GM12873 (cell line): ENCODE measurements around the gene CPA5.

ENCODE experiments used
- TF ChIP-seq, protein P1 (sequence below): IDR thresholded peaks from 2 replicates; pipeline ENCODE4 v1.5.1; 2012; ENCODE audit warnings: low read depth, mild to moderate bottlenecking, moderate library complexity, low read length, control low read depth; ENCODE audit not compliant: insufficient read depth; ENCODE audit errors: missing control alignments

CPA5 gene

DNA sequence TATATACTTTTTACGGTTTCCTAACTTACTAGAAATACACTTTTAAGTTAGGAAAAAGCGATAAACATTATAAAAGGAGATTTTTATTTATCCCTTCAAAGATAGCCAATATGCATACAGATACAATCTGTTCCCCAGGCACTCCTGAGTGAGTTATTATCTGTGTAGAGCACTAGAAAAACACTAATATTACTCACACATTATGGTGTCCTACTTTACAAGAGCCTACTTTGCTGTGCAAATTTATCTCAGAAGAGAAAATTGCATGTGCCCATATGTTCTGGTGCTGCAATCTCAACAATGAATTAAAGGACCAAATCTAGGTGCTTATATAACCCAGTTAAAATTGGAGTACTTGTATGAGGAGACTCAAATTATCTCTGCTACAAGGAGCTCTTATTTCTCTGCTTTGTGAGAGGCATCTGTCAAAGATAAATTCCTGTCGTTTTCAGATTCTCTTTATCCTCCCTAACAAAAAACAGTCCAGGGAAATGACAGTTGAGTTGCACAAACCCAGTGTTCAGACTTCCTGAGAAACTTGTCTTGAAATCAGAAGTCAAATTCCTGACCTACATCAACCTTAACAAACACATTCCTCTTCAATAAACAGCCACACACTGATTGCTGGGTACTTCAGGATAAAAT is 64.6 kb downstream of the CPA5 start:
- TF ChIP-seq, protein P1, sequence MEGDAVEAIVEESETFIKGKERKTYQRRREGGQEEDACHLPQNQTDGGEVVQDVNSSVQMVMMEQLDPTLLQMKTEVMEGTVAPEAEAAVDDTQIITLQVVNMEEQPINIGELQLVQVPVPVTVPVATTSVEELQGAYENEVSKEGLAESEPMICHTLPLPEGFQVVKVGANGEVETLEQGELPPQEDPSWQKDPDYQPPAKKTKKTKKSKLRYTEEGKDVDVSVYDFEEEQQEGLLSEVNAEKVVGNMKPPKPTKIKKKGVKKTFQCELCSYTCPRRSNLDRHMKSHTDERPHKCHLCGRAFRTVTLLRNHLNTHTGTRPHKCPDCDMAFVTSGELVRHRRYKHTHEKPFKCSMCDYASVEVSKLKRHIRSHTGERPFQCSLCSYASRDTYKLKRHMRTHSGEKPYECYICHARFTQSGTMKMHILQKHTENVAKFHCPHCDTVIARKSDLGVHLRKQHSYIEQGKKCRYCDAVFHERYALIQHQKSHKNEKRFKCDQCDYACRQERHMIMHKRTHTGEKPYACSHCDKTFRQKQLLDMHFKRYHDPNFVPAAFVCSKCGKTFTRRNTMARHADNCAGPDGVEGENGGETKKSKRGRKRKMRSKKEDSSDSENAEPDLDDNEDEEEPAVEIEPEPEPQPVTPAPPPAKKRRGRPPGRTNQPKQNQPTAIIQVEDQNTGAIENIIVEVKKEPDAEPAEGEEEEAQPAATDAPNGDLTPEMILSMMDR = no peak

DNA sequence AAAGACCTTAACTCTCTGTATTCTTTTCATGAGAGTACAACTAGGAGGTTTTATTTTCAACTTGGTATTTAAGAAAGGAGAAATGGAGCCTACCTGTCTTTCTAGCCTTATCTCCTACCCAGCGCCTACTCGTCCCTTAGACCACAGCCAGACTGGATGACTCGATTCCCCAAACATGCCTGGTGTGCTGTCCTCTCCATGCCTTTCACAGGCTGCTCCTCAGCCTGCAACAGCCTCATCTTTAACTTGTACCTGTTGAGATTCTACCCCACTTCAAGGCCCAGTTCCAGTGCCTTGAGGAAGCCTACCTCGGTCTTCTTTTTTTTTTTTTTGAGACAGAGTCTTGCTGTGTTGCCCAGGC is 65.1 kb downstream of the CPA5 start:
- TF ChIP-seq, protein P1 = no peak

DNA sequence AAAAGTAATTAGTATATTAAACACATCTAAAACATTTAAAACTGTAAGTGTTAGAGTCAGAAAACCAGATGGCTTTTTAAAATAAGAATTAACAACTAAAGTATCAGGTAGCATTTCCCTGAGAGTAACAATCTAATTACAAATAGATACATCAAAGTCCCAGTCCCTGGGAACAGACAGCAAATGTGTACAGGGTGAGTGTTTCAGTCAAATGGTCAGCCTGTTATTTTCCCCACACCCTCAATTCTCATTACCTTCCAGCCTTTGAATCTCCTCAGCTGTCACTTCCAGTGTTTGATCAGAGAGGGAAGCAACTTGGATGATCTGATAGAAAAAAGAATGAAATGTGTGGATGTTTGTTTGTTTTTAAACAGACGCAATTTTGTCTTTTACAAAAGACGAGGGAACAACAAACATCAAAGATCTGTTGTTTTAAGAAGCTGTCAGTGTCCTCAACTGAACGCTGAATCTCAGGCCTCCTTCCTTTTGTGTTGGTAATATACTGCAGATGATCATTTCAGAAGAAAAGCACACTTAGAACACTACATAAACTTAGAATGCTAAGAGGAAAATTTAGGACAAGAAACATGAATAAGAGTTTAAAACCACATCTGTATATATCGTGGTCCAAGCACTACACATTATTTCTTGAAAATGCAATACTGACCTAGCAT is 66.4 kb downstream of the CPA5 start:
- TF ChIP-seq, protein P1 = no peak

GRCh38 chr7:130413201-130413600 is 68.6 kb downstream of the CPA5 start:
- TF ChIP-seq, protein P1 = no peak

DNA sequence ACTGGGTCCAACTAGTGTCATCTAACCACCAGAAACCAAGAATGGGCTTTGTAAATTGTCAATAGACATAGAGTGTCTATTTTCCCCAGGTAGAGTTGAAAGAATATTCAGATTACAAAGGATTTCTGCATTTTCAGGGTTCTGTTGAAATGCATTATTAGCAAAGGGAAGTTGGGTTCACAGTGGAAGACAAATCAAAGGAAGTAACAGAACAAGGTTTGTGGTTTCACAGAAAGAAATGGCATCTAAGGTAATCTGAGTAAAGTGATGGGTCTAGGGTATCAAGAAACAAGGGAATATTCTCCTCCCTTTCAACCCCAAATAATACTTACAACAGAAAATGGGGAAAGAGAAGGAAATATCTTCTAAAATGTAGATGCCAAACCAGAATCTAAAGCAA is 70.4 kb downstream of the CPA5 start:
- TF ChIP-seq, protein P1 = no peak

DNA sequence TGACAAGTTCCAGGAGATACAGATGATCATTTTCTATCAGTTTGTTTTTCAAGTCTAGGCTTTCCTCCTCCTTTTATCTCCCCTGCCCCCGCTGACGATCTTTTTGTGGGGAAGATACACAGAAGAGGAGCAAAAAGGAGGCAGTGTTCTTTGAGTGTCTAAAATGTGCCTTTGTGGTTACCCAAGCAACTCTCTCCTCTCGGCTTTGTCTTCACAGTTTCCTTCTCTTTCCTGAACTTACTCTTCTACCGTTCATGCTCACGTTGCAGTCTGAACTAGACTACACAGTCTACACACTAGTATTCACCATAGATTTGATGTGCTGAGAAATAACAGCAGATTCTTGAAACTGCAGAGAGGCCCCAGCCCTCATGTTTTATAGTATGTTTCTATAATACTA is 72.6 kb downstream of the CPA5 start:
- TF ChIP-seq, protein P1 = no peak

- TF ChIP-seq, protein P1 = no peak
Measured at GRCh38 chr7:130418306-130418705, 73.7 kb downstream of the CPA5 start.
